ENCODE results near the gene DMD.

Gene DMD

GRCh38 chrX:31170792-31171191, 2040.6 kb downstream of the DMD start:
- Histone ChIP-seq H3K27ac (ENCODE audit: insufficient read depth, low read length, poor library complexity, severe bottlenecking) (no peak overlapping the region), H3K4me1 (ENCODE audit: control insufficient read depth, insufficient read depth, low read length, poor library complexity, severe bottlenecking) (no peaks in the 10 kb centered on the region)

GRCh38 chrX:31168551-31168950, 2042.8 kb downstream of the DMD start:
- no peak overlapping the region for H3K27ac ChIP-seq (ENCODE audit: insufficient read depth, low read length, poor library complexity, severe bottlenecking)
- no peaks in the 10 kb centered on the region for H3K27me3 ChIP-seq (replicated peaks; ENCODE audit: control insufficient read depth, insufficient read depth, low read length, poor library complexity, severe bottlenecking)
- H3K4me1 ChIP-seq (ENCODE audit: control insufficient read depth, insufficient read depth, low read length, poor library complexity, severe bottlenecking), result no peaks in the 10 kb centered on the region
- H3K4me3 ChIP-seq (ENCODE audit: insufficient read depth, low read depth, low read length, poor library complexity, severe bottlenecking), result no peak overlapping the region
- no peak for DNase-seq
- no peaks in the 10 kb centered on the region for H3K9me3 ChIP-seq (ENCODE audit: control insufficient read depth, low read length)
- no peaks in the 10 kb centered on the region for H3K36me3 ChIP-seq (ENCODE audit: control insufficient read depth, insufficient read depth, low read length)

More at GRCh38 chrX:31170792-31171191, 2040.6 kb downstream of the DMD start:
- no peaks in the 10 kb centered on the region for H3K27me3 ChIP-seq (replicated peaks; ENCODE audit: control insufficient read depth, insufficient read depth, low read length, poor library complexity, severe bottlenecking)
- no peaks in the 10 kb centered on the region for H3K9me3 ChIP-seq (ENCODE audit: control insufficient read depth, low read length)
- H3K36me3 ChIP-seq (ENCODE audit: control insufficient read depth, insufficient read depth, low read length), result no peaks in the 10 kb centered on the region
- no peak overlapping the region for H3K4me3 ChIP-seq (ENCODE audit: insufficient read depth, low read depth, low read length, poor library complexity, severe bottlenecking)
- no peak for DNase-seq

- H3K36me3 ChIP-seq (ENCODE audit: control insufficient read depth, insufficient read depth, low read length), result no peaks in the 10 kb centered on the region
- H3K27ac ChIP-seq (ENCODE audit: insufficient read depth, low read length, poor library complexity, severe bottlenecking), result no peak overlapping the region
- H3K4me3 ChIP-seq (ENCODE audit: insufficient read depth, low read depth, low read length, poor library complexity, severe bottlenecking), result no peak overlapping the region
- H3K9me3 ChIP-seq (ENCODE audit: control insufficient read depth, low read length), result no peaks in the 10 kb centered on the region
- no peak for DNase-seq
- H3K27me3 ChIP-seq (replicated peaks; ENCODE audit: control insufficient read depth, insufficient read depth, low read length, poor library complexity, severe bottlenecking), result no peaks in the 10 kb centered on the region
- H3K4me1 ChIP-seq (ENCODE audit: control insufficient read depth, insufficient read depth, low read length, poor library complexity, severe bottlenecking), result no peaks in the 10 kb centered on the region
These were observed 2044.5 kb downstream of the DMD start for GRCh38 chrX:31166832-31167231.

- Histone ChIP-seq H3K9me3 (ENCODE audit: control insufficient read depth, low read length) (no peaks in the 10 kb centered on the region), H3K27me3 (replicated peaks; ENCODE audit: control insufficient read depth, insufficient read depth, low read length, poor library complexity, severe bottlenecking) (no peaks in the 10 kb centered on the region), H3K27ac (ENCODE audit: insufficient read depth, low read length, poor library complexity, severe bottlenecking) (no peak overlapping the region), H3K36me3 (ENCODE audit: control insufficient read depth, insufficient read depth, low read length) (no peaks in the 10 kb centered on the region), H3K4me1 (ENCODE audit: control insufficient read depth, insufficient read depth, low read length, poor library complexity, severe bottlenecking) (no peaks in the 10 kb centered on the region), H3K4me3 (ENCODE audit: insufficient read depth, low read depth, low read length, poor library complexity, severe bottlenecking) (no peak overlapping the region)
- DNase-seq, result no peak
These were observed 2044.9 kb downstream of the DMD start for GRCh38 chrX:31166416-31166815.

- no peaks in the 10 kb centered on the region for H3K4me1 ChIP-seq (ENCODE audit: control insufficient read depth, insufficient read depth, low read length, poor library complexity, severe bottlenecking)
- DNase-seq, result no peak
- no peak overlapping the region for H3K27ac ChIP-seq (ENCODE audit: insufficient read depth, low read length, poor library complexity, severe bottlenecking)
These were observed 2045.9 kb downstream of the DMD start for GRCh38 chrX:31165241-31166035.

GRCh38 chrX:31154946-31155345, 2056.4 kb downstream of the DMD start:
- Histone ChIP-seq H3K27ac (ENCODE audit: insufficient read depth, low read length, poor library complexity, severe bottlenecking) (no peak overlapping the region), H3K4me1 (ENCODE audit: control insufficient read depth, insufficient read depth, low read length, poor library complexity, severe bottlenecking) (no peaks in the 10 kb centered on the region), H3K36me3 (ENCODE audit: control insufficient read depth, insufficient read depth, low read length) (no peaks in the 10 kb centered on the region), H3K27me3 (replicated peaks; ENCODE audit: control insufficient read depth, insufficient read depth, low read length, poor library complexity, severe bottlenecking) (no peaks in the 10 kb centered on the region), H3K9me3 (ENCODE audit: control insufficient read depth, low read length) (no peaks in the 10 kb centered on the region), H3K4me3 (ENCODE audit: insufficient read depth, low read depth, low read length, poor library complexity, severe bottlenecking) (no peak overlapping the region)
- DNase-seq, result no peak

More at GRCh38 chrX:31165241-31166035, 2045.9 kb downstream of the DMD start:
- Histone ChIP-seq H3K9me3 (ENCODE audit: control insufficient read depth, low read length) (no peaks in the 10 kb centered on the region), H3K36me3 (ENCODE audit: control insufficient read depth, insufficient read depth, low read length) (no peaks in the 10 kb centered on the region), H3K27me3 (replicated peaks; ENCODE audit: control insufficient read depth, insufficient read depth, low read length, poor library complexity, severe bottlenecking) (no peaks in the 10 kb centered on the region), H3K4me3 (ENCODE audit: insufficient read depth, low read depth, low read length, poor library complexity, severe bottlenecking) (no peak overlapping the region)

- no peak for DNase-seq
- Histone ChIP-seq H3K27ac (ENCODE audit: insufficient read depth, low read length, poor library complexity, severe bottlenecking) (no peak overlapping the region), H3K9me3 (ENCODE audit: control insufficient read depth, low read length) (no peaks in the 10 kb centered on the region), H3K4me3 (ENCODE audit: insufficient read depth, low read depth, low read length, poor library complexity, severe bottlenecking) (no peak overlapping the region), H3K27me3 (replicated peaks; ENCODE audit: control insufficient read depth, insufficient read depth, low read length, poor library complexity, severe bottlenecking) (no peaks in the 10 kb centered on the region), H3K4me1 (ENCODE audit: control insufficient read depth, insufficient read depth, low read length, poor library complexity, severe bottlenecking) (no peaks in the 10 kb centered on the region), H3K36me3 (ENCODE audit: control insufficient read depth, insufficient read depth, low read length) (no peaks in the 10 kb centered on the region)
These were observed 2057.8 kb downstream of the DMD start for GRCh38 chrX:31153475-31154047.

- Histone ChIP-seq H3K36me3 (ENCODE audit: control insufficient read depth, insufficient read depth, low read length) (no peaks in the 10 kb centered on the region), H3K4me1 (ENCODE audit: control insufficient read depth, insufficient read depth, low read length, poor library complexity, severe bottlenecking) (no peaks in the 10 kb centered on the region), H3K27me3 (replicated peaks; ENCODE audit: control insufficient read depth, insufficient read depth, low read length, poor library complexity, severe bottlenecking) (no peaks in the 10 kb centered on the region), H3K4me3 (ENCODE audit: insufficient read depth, low read depth, low read length, poor library complexity, severe bottlenecking) (no peak overlapping the region), H3K27ac (ENCODE audit: insufficient read depth, low read length, poor library complexity, severe bottlenecking) (no peak overlapping the region), H3K9me3 (ENCODE audit: control insufficient read depth, low read length) (no peaks in the 10 kb centered on the region)
- DNase-seq, result no peak
These were observed 2064.2 kb downstream of the DMD start for GRCh38 chrX:31147175-31147574.

GRCh38 chrX:31139961-31140360, 2071.4 kb downstream of the DMD start:
- no peak for DNase-seq
- Histone ChIP-seq H3K9me3 (ENCODE audit: control insufficient read depth, low read length) (no peaks in the 10 kb centered on the region), H3K27ac (ENCODE audit: insufficient read depth, low read length, poor library complexity, severe bottlenecking) (no peak overlapping the region), H3K27me3 (replicated peaks; ENCODE audit: control insufficient read depth, insufficient read depth, low read length, poor library complexity, severe bottlenecking) (no peaks in the 10 kb centered on the region), H3K4me3 (ENCODE audit: insufficient read depth, low read depth, low read length, poor library complexity, severe bottlenecking) (no peak overlapping the region), H3K4me1 (ENCODE audit: control insufficient read depth, insufficient read depth, low read length, poor library complexity, severe bottlenecking) (no peaks in the 10 kb centered on the region), H3K36me3 (ENCODE audit: control insufficient read depth, insufficient read depth, low read length) (no peaks in the 10 kb centered on the region)

- no peaks in the 10 kb centered on the region for H3K27me3 ChIP-seq (replicated peaks; ENCODE audit: control insufficient read depth, insufficient read depth, low read length, poor library complexity, severe bottlenecking)
These were observed 2073.2 kb downstream of the DMD start for GRCh38 chrX:31138124-31138523.

More at GRCh38 chrX:31138124-31138523, 2073.2 kb downstream of the DMD start:
- Histone ChIP-seq H3K9me3 (ENCODE audit: control insufficient read depth, low read length) (no peaks in the 10 kb centered on the region), H3K4me3 (ENCODE audit: insufficient read depth, low read depth, low read length, poor library complexity, severe bottlenecking) (no peak overlapping the region), H3K27ac (ENCODE audit: insufficient read depth, low read length, poor library complexity, severe bottlenecking) (no peak overlapping the region), H3K36me3 (ENCODE audit: control insufficient read depth, insufficient read depth, low read length) (no peaks in the 10 kb centered on the region), H3K4me1 (ENCODE audit: control insufficient read depth, insufficient read depth, low read length, poor library complexity, severe bottlenecking) (no peaks in the 10 kb centered on the region)
- no peak for DNase-seq
